AG08395 (cell line): ENCODE measurements around the gene SLC7A5.
"Not testable (repeated sequence)": the region's sequence is repeated elsewhere in the genome, so short reads cannot be mapped to it uniquely, and the experiment has no call there.

Source experiments
- DNase-seq: peaks from one replicate; pipeline ENCODE4 v3.0.0; 2012; ENCODE audit warnings: mixed read lengths, low spot score

The SLC7A5 gene

GRCh38 chr16:87861300-87862099 is 7.8 kb downstream of the SLC7A5 start:
- DNase-seq, result not testable (repeated sequence)

GRCh38 chr16:87860553-87861299 is 8.6 kb downstream of the SLC7A5 start:
- peak; percentile 46 for DNase-seq

- DNase-seq, result not testable (repeated sequence)
Observed at GRCh38 chr16:87858151-87858993, 10.9 kb downstream of the SLC7A5 start.

GRCh38 chr16:87856791-87857228 is 12.5 kb downstream of the SLC7A5 start:
- DNase-seq, result no peak

GRCh38 chr16:87855852-87856715 is 13.2 kb downstream of the SLC7A5 start:
- DNase-seq, result no peak

GRCh38 chr16:87854907-87855683 is 14.2 kb downstream of the SLC7A5 start:
- DNase-seq, result no peak

GRCh38 chr16:87854053-87854906 is 15.0 kb downstream of the SLC7A5 start:
- no peak for DNase-seq

GRCh38 chr16:87853411-87854052 is 15.8 kb downstream of the SLC7A5 start:
- DNase-seq, result peak; percentile 97

GRCh38 chr16:87851601-87852000 is 17.7 kb downstream of the SLC7A5 start:
- DNase-seq, result no peak

GRCh38 chr16:87851141-87851587 is 18.1 kb downstream of the SLC7A5 start:
- no peak for DNase-seq

- peak; percentile 75 for DNase-seq
Observed at GRCh38 chr16:87850009-87851006, 19.0 kb downstream of the SLC7A5 start.

- DNase-seq, result no peak
Observed at GRCh38 chr16:87849419-87850008, 19.8 kb downstream of the SLC7A5 start.

GRCh38 chr16:87848676-87849345 is 20.5 kb downstream of the SLC7A5 start:
- DNase-seq, result no peak

GRCh38 chr16:87847785-87848675 is 21.3 kb downstream of the SLC7A5 start:
- no peak for DNase-seq

- DNase-seq, result no peak
Observed at GRCh38 chr16:87847467-87847784, 21.9 kb downstream of the SLC7A5 start.
